Heart left ventricle (tissue), 16 donors: ENCODE data around the gene MMADHC. TPM values are rescaled to one million over a fixed set of nuclear protein-coding genes. Genes with fewer than 3 reads are reported as not detected.
A peak's percentile ranks its signal among the peaks of the same experiment; 100 is the strongest.

ENCODE experiments used
- ATAC-seq, 4 donors: fragments of 200-7000 bp; cut with Tn5 transposase; one replicate each; pipeline ENCODE4 v1.9.1; 2020 to 2022; ENCODE audit warnings: moderate library complexity in 4 of 4, mild to moderate bottlenecking in 3 of 4, moderate number of reproducible peaks in 1 of 4
- DNase-seq, 5 donors: peaks; one replicate each; pipeline ENCODE4 v3.0.0-alpha.2; 2020
- H3K27ac ChIP-seq, 12 donors: fragments of 200-600 bp; sonication (generic) in 4 of 12; one replicate each; pipeline versions ENCODE4 v1.5.0 to v1.8.0; 2016 to 2022; ENCODE audit warnings: mild to moderate bottlenecking in 2 of 12
- H3K27me3 ChIP-seq, 9 donors: fragments of 200-600 bp; sonication (generic) in 2 of 9; one replicate each; pipeline versions ENCODE4 v1.5.1 to v1.8.0; 2016 to 2022; ENCODE audit warnings: mild to moderate bottlenecking in 3 of 9
- H3K36me3 ChIP-seq, 9 donors: fragments of 200-600 bp; sonication (generic) in 2 of 9; one replicate each; pipeline versions ENCODE4 v1.5.0 to v1.8.0; 2018 to 2022; ENCODE audit warnings: mild to moderate bottlenecking in 2 of 9
- H3K4me1 ChIP-seq, 12 donors: fragments of 200-600 bp; sonication (generic) in 4 of 12; one replicate each; pipeline versions ENCODE4 v1.5.0 to v1.8.0; 2016 to 2022; ENCODE audit warnings: mild to moderate bottlenecking in 3 of 12
- H3K4me3 ChIP-seq, 12 donors: fragments of 200-600 bp; sonication (generic) in 4 of 12; one replicate each; pipeline versions ENCODE4 v1.5.0 to v1.8.0; 2017 to 2022; ENCODE audit warnings: mild to moderate bottlenecking in 9 of 12, moderate library complexity in 4 of 12
- H3K9me3 ChIP-seq, 12 donors: fragments of 200-600 bp; sonication (generic) in 4 of 12; one replicate each; pipeline versions ENCODE4 v1.5.0 to v1.8.0; 2016 to 2022; ENCODE audit warnings: mild to moderate bottlenecking in 1 of 12
- POLR2A ChIP-seq, 2 donors: fragments of 450-650 bp; IDR thresholded peaks; one replicate each; pipeline ENCODE4 v1.6.1; 2017; ENCODE audit warnings: antibody characterized with exemption in 2 of 2, mild to moderate bottlenecking in 2 of 2, moderate library complexity in 2 of 2
- WGBS, 4 donors: extraction: QIAGEN DNeasy Blood & Tissue Kit in 2 of 4; methylation state at CpG; one replicate each; pipeline versions ENCODE4 v1.1.5 to v1.1.7; 2013 to 2018; 5-methylcytosine and 5-hydroxymethylcytosine counted together
- intact Hi-C, 10 donors: fragments of 100-400 bp; cut with DNase I; formaldehyde crosslinking; loops; one replicate each; pipeline versions ENCODE4 v1.11.1 to v1.14.2; 2022
- polyA plus RNA-seq, 2 donors: library from polyadenylated mRNA; stranded (reverse); fragments of 200-250 nt; gene quantifications; one replicate each; pipeline ENCODE4 v1.2.3, GENCODE V29; 2013
- total RNA-seq, 9 donors: library from RNA; depleted of rRNA in 2 of 9; stranded (reverse); fragments of >200 nt in 2 of 9; fragmentation: NEBNext Ultra II Directional in 3 of 9; extraction: Animal tissue kit (Norgen Biotek cat#: 25700) in 3 of 9; gene quantifications; one replicate each; pipeline versions ENCODE4 v1.1.0 to v1.2.4, GENCODE V29; 2016 to 2023
- TF ChIP-seq, protein P1 (sequence below), 12 donors: fragments of 200-600 bp; sonication (generic) in 4 of 12; IDR thresholded peaks; one replicate each; pipeline versions ENCODE4 v1.5.0 to v1.8.0; 2018 to 2022; ENCODE audit warnings: antibody characterized with exemption in 12 of 12, mild to moderate bottlenecking in 5 of 12
- donor health status: ischemic (EF 13 %, LVEDD 7.1; RV severe dilation, severe dysfunction).
- donor health status: healthy with polysubstance abuse.
- donor health status: DM: no; HTN: yes; CAD: no.
- donor health status: DM: no; HTN: no; CAD: no.
- donor health status: ischemic (EF 25% LVEDD 6.9; RV normal size, moderate dysfunction).
- donor health status: ischemic (EF 25% LVEDD 5.7; RV mildly dilated, moderate dysfunction).
- donor health status: healthy.
- donor health status: DM: yes; HTN: yes; CAD: no.
- donor health status: ischemic (EF 35%, LVEDD 5.7; RV mildly dilated, moderate dysfunction).
- donor health status: nonischemic (EF 11% LVEDD 7.7; RV severe dilation, severe dysfunction).
- donor health status: DM: yes; HTN: yes; CAD: no.
- donor health status: PGD.
- donor health status: ischemic (EF 29% LVEDD 5.4; RV normal size, mild dysfunction).
- donor health status: nonischemic (EF 23%, LVEDD 6.1; RV moderate dilation, normal function).

MMADHC gene
- total and polyA plus RNA-seq, 11 donors, result 34.0 to 152 (median 117) TPM

- no peaks in the 10 kb centered on the region for H3K27me3 ChIP-seq
- H3K9me3 ChIP-seq, result no peaks in the 10 kb centered on the region
- no peak overlapping the region for H3K27ac ChIP-seq
- ATAC-seq (no peak), DNase-seq (no peak)
- WGBS, 4 donors, result 86 to 96% (median 92%) methylated on average over 2 of the region's 2 CpGs
- intact Hi-C loops, result no loop called here
- H3K4me3 ChIP-seq, result no peak overlapping the region
- peaks cover 0 to 100% (median 93%) of the 10 kb centered on the region in 9 donors for H3K36me3 ChIP-seq
- peaks cover 0 to 41% (median 19%) of the 10 kb centered on the region in 12 donors for H3K4me1 ChIP-seq
- TF ChIP-seq, protein P1, sequence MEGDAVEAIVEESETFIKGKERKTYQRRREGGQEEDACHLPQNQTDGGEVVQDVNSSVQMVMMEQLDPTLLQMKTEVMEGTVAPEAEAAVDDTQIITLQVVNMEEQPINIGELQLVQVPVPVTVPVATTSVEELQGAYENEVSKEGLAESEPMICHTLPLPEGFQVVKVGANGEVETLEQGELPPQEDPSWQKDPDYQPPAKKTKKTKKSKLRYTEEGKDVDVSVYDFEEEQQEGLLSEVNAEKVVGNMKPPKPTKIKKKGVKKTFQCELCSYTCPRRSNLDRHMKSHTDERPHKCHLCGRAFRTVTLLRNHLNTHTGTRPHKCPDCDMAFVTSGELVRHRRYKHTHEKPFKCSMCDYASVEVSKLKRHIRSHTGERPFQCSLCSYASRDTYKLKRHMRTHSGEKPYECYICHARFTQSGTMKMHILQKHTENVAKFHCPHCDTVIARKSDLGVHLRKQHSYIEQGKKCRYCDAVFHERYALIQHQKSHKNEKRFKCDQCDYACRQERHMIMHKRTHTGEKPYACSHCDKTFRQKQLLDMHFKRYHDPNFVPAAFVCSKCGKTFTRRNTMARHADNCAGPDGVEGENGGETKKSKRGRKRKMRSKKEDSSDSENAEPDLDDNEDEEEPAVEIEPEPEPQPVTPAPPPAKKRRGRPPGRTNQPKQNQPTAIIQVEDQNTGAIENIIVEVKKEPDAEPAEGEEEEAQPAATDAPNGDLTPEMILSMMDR (IDR thresholded peaks at IDR 0.05), result no peak
- no peak for TF ChIP-seq POLR2A (IDR thresholded peaks at IDR 0.05)
Measured at GRCh38 chr2:149577269-149577668, 10.3 kb downstream of the MMADHC start.

GRCh38 chr2:149575752-149576151 lies 11.8 kb downstream of the MMADHC start:
- H3K9me3 ChIP-seq, result no peaks in the 10 kb centered on the region
- DNase-seq, result no peak
- peaks cover 0 to 26% (median 15%) of the 10 kb centered on the region in 12 donors for H3K4me1 ChIP-seq
- intact Hi-C loops, result no loop called here
- H3K36me3 ChIP-seq, result peaks cover 0 to 100% (median 94%) of the 10 kb centered on the region in 9 donors
- no peak overlapping the region for H3K4me3 ChIP-seq
- TF ChIP-seq, protein P1 (IDR thresholded peaks at IDR 0.05), result no peak
- TF ChIP-seq POLR2A (IDR thresholded peaks at IDR 0.05), result no peak
- H3K27ac ChIP-seq, result no peak overlapping the region
- 83 to 90% (median 87%) methylated on average over 2 of the region's 2 CpGs for WGBS, 4 donors
- ATAC-seq, result no peak
- no peaks in the 10 kb centered on the region for H3K27me3 ChIP-seq

DNA sequence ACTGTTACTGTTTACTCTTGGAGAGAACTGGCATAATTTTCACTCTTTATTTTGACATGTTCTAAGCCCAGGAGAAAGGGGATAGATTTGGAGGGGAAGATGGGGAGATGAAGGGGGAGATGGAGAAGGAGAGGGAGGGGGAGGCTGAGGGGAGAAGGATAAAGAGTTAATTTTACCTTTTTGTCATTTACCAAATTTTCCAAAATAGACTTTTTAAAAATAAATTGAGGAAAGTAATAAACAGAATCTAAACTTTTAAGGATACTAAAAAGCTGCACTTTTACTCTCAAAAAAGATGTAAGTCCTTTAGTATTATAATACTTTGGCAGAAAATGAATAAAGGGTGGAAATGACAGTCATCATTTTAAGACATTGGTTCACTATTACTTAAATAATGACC lies 12.3 kb downstream of the MMADHC start:
- peaks cover 0 to 100% (median 94%) of the 10 kb centered on the region in 9 donors for H3K36me3 ChIP-seq
- TF ChIP-seq, protein P1 (IDR thresholded peaks at IDR 0.05), result no peak
- TF ChIP-seq POLR2A (IDR thresholded peaks at IDR 0.05), result no peak

GRCh38 chr2:149573760-149574159 lies 13.8 kb downstream of the MMADHC start:
- Histone ChIP-seq H3K36me3 (peaks cover 2 to 100% (median 95%) of the 10 kb centered on the region in 9 donors), H3K4me1 (peaks cover 0 to 13% (median 5%) of the 10 kb centered on the region in 12 donors), H3K27ac (no peak overlapping the region), H3K9me3 (no peaks in the 10 kb centered on the region), H3K4me3 (no peak overlapping the region), H3K27me3 (no peaks in the 10 kb centered on the region)
- no peak for DNase-seq
- TF ChIP-seq, protein P1 (IDR thresholded peaks at IDR 0.05), result peak in 8 of 12 donors; percentile 18 to 52 (median 31)
- TF ChIP-seq POLR2A (IDR thresholded peaks at IDR 0.05), result no peak
- intact Hi-C loops, result no loop called here
- 71 to 77% (median 75%) methylated on average over 2 of the region's 2 CpGs for WGBS, 4 donors
- ATAC-seq, result no peak

More for the DNA sequence above, 12.3 kb downstream of the MMADHC start:
- H3K9me3 ChIP-seq, result no peaks in the 10 kb centered on the region
- intact Hi-C loops, result no loop called here
- H3K27ac ChIP-seq, result no peak overlapping the region
- DNase-seq, result no peak
- H3K27me3 ChIP-seq, result no peaks in the 10 kb centered on the region
- no peak overlapping the region for H3K4me3 ChIP-seq
- ATAC-seq, result no peak
- peaks cover 0 to 21% (median 10%) of the 10 kb centered on the region in 12 donors for H3K4me1 ChIP-seq
